GM12801 (cell line): Measurements from ENCODE around the gene ERBB4.

Experiments
- TF ChIP-seq, protein P1 (sequence below): IDR thresholded peaks from one replicate; pipeline ENCODE4 v1.5.1; 2011; ENCODE audit warnings: control low read depth; ENCODE audit not compliant: insufficient read length; ENCODE audit errors: extremely low read depth

The ERBB4 gene

DNA sequence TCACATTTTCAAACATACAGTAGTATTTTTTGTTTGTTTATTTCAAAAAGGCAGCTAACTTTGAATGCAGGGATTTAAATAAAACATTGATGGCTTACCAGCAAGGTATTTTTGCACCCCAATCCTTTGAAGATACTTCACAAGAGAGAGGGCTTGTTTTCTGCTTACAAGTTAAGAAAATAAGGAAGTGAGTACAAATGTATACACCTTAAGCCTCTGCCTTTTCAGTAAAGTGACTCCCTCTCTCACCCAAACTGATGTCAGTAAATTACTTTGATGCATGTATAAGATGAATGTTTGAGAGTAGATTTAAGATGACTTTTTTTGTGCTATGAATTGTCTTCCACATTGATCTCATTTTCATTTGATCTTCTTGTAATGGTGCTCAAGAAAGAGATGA lies 1162.2 kb downstream of the ERBB4 start:
- TF ChIP-seq, protein P1, sequence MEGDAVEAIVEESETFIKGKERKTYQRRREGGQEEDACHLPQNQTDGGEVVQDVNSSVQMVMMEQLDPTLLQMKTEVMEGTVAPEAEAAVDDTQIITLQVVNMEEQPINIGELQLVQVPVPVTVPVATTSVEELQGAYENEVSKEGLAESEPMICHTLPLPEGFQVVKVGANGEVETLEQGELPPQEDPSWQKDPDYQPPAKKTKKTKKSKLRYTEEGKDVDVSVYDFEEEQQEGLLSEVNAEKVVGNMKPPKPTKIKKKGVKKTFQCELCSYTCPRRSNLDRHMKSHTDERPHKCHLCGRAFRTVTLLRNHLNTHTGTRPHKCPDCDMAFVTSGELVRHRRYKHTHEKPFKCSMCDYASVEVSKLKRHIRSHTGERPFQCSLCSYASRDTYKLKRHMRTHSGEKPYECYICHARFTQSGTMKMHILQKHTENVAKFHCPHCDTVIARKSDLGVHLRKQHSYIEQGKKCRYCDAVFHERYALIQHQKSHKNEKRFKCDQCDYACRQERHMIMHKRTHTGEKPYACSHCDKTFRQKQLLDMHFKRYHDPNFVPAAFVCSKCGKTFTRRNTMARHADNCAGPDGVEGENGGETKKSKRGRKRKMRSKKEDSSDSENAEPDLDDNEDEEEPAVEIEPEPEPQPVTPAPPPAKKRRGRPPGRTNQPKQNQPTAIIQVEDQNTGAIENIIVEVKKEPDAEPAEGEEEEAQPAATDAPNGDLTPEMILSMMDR = no peak

DNA sequence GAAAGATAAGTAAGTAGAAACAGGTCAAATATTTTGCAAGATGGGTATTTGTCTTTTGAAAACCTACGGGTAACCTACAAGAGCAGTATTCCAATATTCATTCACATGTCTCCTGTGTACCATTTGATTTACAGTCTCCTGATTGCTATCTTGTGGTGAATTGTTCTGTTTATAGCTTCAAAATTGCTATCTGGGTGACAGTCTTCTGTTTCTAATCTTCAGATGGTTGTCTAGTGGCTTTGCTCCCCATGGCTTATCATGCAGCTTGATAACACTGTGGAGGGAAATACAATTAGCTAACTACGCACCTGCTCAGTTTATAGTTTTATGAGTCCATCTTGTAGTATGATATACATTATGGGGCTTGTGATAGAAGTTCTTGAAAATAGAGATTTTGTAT lies 1165.4 kb downstream of the ERBB4 start:
- TF ChIP-seq, protein P1 = no peak

DNA sequence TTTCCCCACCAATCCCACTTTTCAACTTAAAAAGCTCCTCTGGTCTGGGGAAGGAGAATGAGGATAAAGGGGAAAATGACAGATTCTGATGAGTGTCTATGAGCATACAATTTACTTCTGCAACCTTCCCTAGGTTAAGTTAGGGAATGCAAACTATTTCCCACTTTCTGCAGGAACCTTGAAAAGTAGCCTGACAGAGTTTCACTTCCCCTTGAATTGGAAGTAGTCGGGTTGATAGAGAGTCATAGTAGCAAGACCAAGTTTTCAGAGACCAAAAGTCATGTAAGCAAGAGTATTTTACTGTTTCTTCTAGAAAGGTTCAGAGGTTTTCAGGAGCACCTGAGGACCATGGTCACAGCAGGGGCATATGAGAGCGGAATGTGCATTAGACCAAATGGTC lies 1167.1 kb downstream of the ERBB4 start:
- TF ChIP-seq, protein P1 = no peak

DNA sequence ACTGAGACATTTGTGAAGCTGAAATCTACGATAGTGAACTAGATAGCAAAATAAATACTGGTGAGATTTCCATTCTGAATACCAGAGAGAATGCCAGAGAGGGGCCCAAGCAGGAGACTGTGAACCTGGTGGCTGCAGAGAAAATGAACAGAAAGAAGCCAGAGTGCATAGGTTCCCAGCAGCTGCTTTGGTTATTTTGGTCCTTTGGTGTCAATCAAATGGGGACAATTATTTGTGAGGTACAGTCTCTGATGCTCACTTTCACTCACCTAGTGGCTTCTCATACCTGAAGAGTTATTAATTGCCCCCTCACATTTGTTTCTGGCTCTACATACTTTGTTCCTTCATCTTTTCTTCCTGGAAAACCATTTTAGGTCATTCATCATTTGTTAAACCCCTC lies 1170.1 kb downstream of the ERBB4 start:
- TF ChIP-seq, protein P1 = no peak

DNA sequence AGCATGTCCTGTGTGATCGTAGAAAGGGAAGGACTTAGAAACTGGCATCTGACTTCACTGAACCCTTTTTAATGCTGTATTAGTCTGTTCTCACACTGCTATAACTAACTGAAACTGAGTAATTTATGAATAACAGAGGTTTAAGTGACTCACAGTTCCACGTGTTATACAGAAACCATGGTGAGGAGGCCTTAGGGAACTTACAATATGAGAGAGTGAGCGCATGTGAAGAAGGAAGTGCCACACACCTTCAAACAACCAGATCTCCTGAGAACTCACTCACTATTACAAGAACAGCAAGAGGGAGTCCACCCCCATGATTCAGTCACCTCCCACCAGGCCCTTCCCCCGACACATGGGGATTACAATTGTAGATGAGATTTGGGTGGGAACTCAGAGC lies 1170.9 kb downstream of the ERBB4 start:
- TF ChIP-seq, protein P1 = no peak

DNA sequence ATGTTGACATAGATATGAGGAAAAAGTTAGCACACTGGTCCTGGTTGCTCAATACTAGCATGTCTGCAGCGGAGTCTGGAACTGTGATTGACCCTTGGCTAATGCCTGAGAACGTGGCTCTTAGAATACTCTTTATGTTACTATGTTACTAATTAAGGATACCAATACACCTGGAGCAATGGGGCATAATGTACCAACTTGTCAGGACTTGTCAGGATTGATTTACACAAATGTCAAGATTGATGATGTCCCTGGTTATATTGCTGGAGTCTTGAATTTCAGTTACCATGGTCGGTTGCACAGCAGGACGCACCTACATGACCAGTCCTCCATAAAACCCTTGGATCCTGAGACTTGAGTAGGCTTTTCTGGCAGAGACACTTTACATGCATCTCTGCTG lies 1171.3 kb downstream of the ERBB4 start:
- TF ChIP-seq, protein P1 = no peak

DNA sequence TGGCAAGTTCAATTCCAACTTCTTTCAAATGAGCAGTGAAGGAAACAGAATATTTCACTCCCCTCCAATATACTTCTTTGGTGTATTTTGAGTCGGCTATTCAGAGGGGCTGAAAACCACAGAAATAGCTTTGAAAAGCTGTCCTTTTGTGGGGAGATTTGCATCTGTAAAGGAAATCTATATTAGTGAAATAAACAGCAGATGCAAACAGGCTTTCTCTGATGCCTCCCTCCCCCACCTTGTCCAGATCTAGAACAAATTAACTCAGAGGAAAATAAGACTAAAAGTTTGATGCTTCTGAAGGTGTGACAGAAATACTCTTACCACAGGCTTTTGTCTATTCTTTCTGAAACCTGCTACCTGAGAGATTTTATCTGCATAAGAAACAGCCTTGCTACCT lies 1173.7 kb downstream of the ERBB4 start:
- TF ChIP-seq, protein P1 = no peak

DNA sequence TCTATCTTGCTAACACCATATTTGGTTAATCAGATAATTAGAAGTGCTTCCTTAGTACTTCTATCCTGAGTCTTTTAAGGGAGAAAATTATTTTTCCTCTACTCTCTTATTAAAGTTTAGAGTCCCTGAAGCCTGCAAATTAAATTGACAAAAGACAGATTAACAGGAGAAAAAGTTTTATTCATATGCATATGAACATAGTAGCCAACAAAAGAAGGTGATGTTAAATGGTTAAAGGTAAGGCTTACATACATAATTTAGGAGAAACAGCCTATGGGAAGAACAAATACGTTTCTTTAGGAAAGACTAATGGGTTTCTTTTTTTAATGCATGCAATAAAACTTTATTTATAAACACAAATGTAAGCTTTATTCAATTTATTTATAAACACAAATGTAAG lies 1177.2 kb downstream of the ERBB4 start:
- TF ChIP-seq, protein P1 = no peak
